ENCODE measurements around the gene AFF3. TPM values are rescaled to one million over a fixed set of nuclear protein-coding genes. Genes with fewer than 3 reads are reported as not detected.

Gene AFF3
- total and polyA plus RNA-seq, 2 of the 8 experiments (the other 6 are each of a cell fraction or from before 2014, with no cell fraction given): 0.27 to 3.0 TPM

DNA sequence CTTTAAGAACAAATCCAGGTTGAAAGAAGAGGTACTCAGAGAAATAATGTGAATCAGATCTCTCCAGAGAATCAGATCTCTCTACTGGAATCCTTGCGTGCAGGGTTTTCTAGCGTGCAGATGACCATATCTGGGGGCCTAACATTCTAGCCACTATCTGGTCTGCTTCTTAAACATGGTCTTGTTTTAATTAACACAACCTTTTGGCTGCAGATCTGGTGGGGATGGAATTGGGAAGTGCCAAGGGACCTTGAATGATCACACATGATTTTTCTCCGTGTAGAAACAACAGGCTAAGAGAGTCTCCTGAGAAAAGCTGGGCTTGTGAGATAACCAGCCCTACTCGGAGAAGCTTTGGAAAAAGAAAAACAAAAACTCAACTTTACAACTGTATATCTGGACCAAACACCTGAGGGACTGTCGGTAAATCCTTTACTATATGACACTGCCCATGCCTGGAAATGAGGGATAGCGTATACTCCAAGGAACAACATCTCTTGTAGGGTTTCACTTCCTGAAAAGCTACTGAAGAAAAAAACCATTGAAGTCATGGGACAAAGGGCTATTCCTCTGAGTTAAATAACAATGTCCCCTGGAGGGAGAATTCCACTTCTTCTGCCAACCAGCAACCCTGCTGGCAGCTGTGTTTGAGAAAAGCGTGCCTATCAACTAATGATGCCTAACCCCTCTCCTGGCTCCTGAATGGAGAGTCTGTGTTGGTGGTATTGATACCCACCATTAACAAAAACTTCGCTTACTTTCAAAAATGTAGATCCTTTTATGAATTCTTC is 481.6 kb downstream of the AFF3 start:
- no peaks in the 10 kb centered on the region for H4K20me1 ChIP-seq (replicated peaks in 1 of 2; ENCODE audit: control insufficient read depth in 1 of 2, insufficient read depth in 2 of 2, low read length in 2 of 2)
- no peak overlapping the region for H3K4me2 ChIP-seq (ENCODE audit: insufficient read depth in 1 of 2, low read depth in 2 of 2, low read length in 2 of 2)
- TF ChIP-seq RFX5 (IDR thresholded peaks at IDR 0.05; ENCODE audit: borderline replicate concordance, low read depth, low read length): peak; percentile 84
- TF ChIP-seq, protein P1, sequence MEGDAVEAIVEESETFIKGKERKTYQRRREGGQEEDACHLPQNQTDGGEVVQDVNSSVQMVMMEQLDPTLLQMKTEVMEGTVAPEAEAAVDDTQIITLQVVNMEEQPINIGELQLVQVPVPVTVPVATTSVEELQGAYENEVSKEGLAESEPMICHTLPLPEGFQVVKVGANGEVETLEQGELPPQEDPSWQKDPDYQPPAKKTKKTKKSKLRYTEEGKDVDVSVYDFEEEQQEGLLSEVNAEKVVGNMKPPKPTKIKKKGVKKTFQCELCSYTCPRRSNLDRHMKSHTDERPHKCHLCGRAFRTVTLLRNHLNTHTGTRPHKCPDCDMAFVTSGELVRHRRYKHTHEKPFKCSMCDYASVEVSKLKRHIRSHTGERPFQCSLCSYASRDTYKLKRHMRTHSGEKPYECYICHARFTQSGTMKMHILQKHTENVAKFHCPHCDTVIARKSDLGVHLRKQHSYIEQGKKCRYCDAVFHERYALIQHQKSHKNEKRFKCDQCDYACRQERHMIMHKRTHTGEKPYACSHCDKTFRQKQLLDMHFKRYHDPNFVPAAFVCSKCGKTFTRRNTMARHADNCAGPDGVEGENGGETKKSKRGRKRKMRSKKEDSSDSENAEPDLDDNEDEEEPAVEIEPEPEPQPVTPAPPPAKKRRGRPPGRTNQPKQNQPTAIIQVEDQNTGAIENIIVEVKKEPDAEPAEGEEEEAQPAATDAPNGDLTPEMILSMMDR (IDR thresholded peaks at IDR 0.05; ENCODE audit: control extremely low read depth in 1 of 3, insufficient read depth in 1 of 3, low read depth in 1 of 3, low read length in 3 of 3): no peak
- no peak for TF ChIP-seq POU5F1 (IDR thresholded peaks at IDR 0.05; ENCODE audit: low read depth, low read length)
- H3K14ac ChIP-seq (ENCODE audit: insufficient read length): no peak overlapping the region
- no peak overlapping the region for H2AFZ ChIP-seq (ENCODE audit: low read length)
- H2BK20ac ChIP-seq (ENCODE audit: low read length): no peak overlapping the region
- H3K79me2 ChIP-seq (ENCODE audit: control insufficient read depth in 1 of 2, insufficient read depth in 2 of 2, low read length in 2 of 2): no peaks in the 10 kb centered on the region
- H3K4me1 ChIP-seq (replicated peaks in 1 of 4; ENCODE audit: control insufficient read depth in 3 of 4, insufficient read depth in 4 of 4, low read length in 3 of 4): peaks cover 0 to 4% (median 2%) of the 10 kb centered on the region in 4 experiments; a peak in 2 of 7 replicates
- no peak overlapping the region for H4K8ac ChIP-seq (ENCODE audit: extremely low read depth, insufficient read depth, low read length)
- CTCF ChIA-PET (ENCODE audit: partially characterized antibody): no interaction called here
- H2BK12ac ChIP-seq (ENCODE audit: low read depth, low read length): no peak overlapping the region
- H3K23me2 ChIP-seq (ENCODE audit: low read depth, low read length): no peaks in the 10 kb centered on the region
- no peak for DNase-seq (ENCODE audit: low read depth in 1 of 2, low spot score in 2 of 2)
- H3K27ac ChIP-seq (ENCODE audit: low read depth, low read length): no peak overlapping the region
- no peak overlapping the region for H2BK15ac ChIP-seq (ENCODE audit: low read length)
- no peak overlapping the region for H2AK5ac ChIP-seq (ENCODE audit: low read depth, low read length)
- POLR2A ChIA-PET (ENCODE audit: partially characterized antibody): interaction anchor here (0.6 kb wide), 1 partner anchor 1487 kb away, joined by 3 read pairs; no protein-coding TSS in a partner anchor
- no peak overlapping the region for H2BK120ac ChIP-seq (replicated peaks; ENCODE audit: low read depth, low read length)
- no peak overlapping the region for H3K23ac ChIP-seq (ENCODE audit: insufficient read length)
- no peak overlapping the region for H3K18ac ChIP-seq (ENCODE audit: extremely low read depth, low read length)
- FAIRE-seq: peak; percentile 71
- H4K5ac ChIP-seq (ENCODE audit: insufficient read length, low read depth, low read length): no peak overlapping the region
- no peaks in the 10 kb centered on the region; a peak in 1 of 7 replicates for H3K27me3 ChIP-seq (replicated peaks in 1 of 4; ENCODE audit: control insufficient read depth in 3 of 4, extremely low read depth in 1 of 4, insufficient read depth in 3 of 4, low read length in 3 of 4)
- no peak overlapping the region for H4K91ac ChIP-seq (replicated peaks; ENCODE audit: insufficient read length, low read length)
- no peak overlapping the region for H3K9ac ChIP-seq (replicated peaks in 1 of 4; ENCODE audit: extremely low read depth in 1 of 4, low read depth in 3 of 4, low read length in 3 of 4)
- H3K9me3 ChIP-seq (ENCODE audit: insufficient read depth in 2 of 2, low read depth in 1 of 2, low read length in 1 of 2): no peaks in the 10 kb centered on the region
- 91% methylated on average over 8 of the region's 8 CpGs; no CpG with 5 or more reads in 1 of the 2 experiments for WGBS, 2 experiments (ENCODE audit: extremely low coverage in 1 of 2, insufficient coverage in 1 of 2, insufficient read length in 1 of 2, insufficient replicate concordance in 2 of 2, low coverage in 1 of 2, low lambda C conversion rate in 2 of 2, missing lambda C conversion rate in 1 of 2)
- no peaks in the 10 kb centered on the region; the same call in 1 of the 2 replicates for H3K79me1 ChIP-seq (ENCODE audit: low read depth, low read length)
- H3K36me3 ChIP-seq (ENCODE audit: control insufficient read depth in 2 of 4, insufficient read depth in 4 of 4, low read length in 3 of 4): no peaks in the 10 kb centered on the region
- H3K4me3 ChIP-seq (ENCODE audit: extremely low read depth in 1 of 4, insufficient read depth in 2 of 4, low read depth in 3 of 4, low read length in 4 of 4): no peak overlapping the region
- no peak overlapping the region for H3K4ac ChIP-seq (replicated peaks; ENCODE audit: insufficient read length, low read depth, low read length)
- no peak overlapping the region for H3K56ac ChIP-seq (replicated peaks; ENCODE audit: insufficient read length, low read depth, low read length)
- no peak overlapping the region for H2BK5ac ChIP-seq (ENCODE audit: low read depth, low read length)
